K562 (cell line): ENCODE data around the gene GABPB1.

ENCODE experiments used
- ATF1 ChIP-seq, 2 experiments: fragments of 450-650 bp in 1 of 2; IDR thresholded peaks; 2 replicates each; pipeline ENCODE4 v1.6.1; 2016; ENCODE audit warnings: missing compliant biosample characterization in 1 of 2, missing genetic modification characterization in 1 of 2
- CTCF ChIP-seq, 3 experiments: IDR thresholded peaks in 2 of 3; conservative IDR thresholded peaks in 1 of 3; 2 replicates each; pipeline ENCODE4 v1.5.1; 2011 to 2012; ENCODE audit warnings: low read length in 3 of 3, mild to moderate bottlenecking in 3 of 3, control low read depth in 2 of 3, improper control_type of control experiment in 1 of 3, inconsistent platforms in 1 of 3, low read depth in 1 of 3, mixed read lengths in 1 of 3, moderate library complexity in 1 of 3; ENCODE audit not compliant: insufficient read depth in 2 of 3
- FOXJ2 ChIP-seq: fragments of 200-800 bp; sonication (Bioruptor generic); IDR thresholded peaks from 2 replicates; pipeline ENCODE4 v1.6.1; 2016; ENCODE audit warnings: missing genetic modification characterization, missing compliant biosample characterization
- GTF3C2 ChIP-seq: IDR thresholded peaks from 3 replicates; pipeline ENCODE4 v1.6.1; 2011; ENCODE audit warnings: borderline replicate concordance, mild to moderate bottlenecking, moderate library complexity; ENCODE audit not compliant: insufficient read length; ENCODE audit errors: extremely low read depth
- KHSRP ChIP-seq: fragments of 450-650 bp; IDR thresholded peaks from 2 replicates; pipeline ENCODE4 v1.6.1; 2017
- MAZ ChIP-seq, 2 experiments: fragments of 450-650 bp in 1 of 2; sonication (generic) in 1 of 2; formaldehyde crosslinking; IDR thresholded peaks in 1 of 2; conservative IDR thresholded peaks in 1 of 2; 2 replicates each; pipeline versions ENCODE4 v1.4.0 to v1.5.0; 2020; ENCODE audit warnings: mild to moderate bottlenecking in 1 of 2, missing genetic modification reagents in 1 of 2
- POLR2G ChIP-seq: fragments of 200-400 bp; formaldehyde crosslinking; IDR thresholded peaks from 2 replicates; pipeline ENCODE4 v1.6.1; 2017; ENCODE audit warnings: low read depth, mild to moderate bottlenecking, antibody characterized with exemption, low read length, moderate library complexity
- SIN3A ChIP-seq, 2 experiments: fragments of 150-350 bp in 1 of 2; IDR thresholded peaks; 2 replicates each; pipeline ENCODE4 v1.6.1; 2011 to 2016; ENCODE audit warnings: borderline replicate concordance in 2 of 2, low read depth in 2 of 2, low read length in 2 of 2, mild to moderate bottlenecking in 2 of 2, moderate library complexity in 2 of 2; ENCODE audit not compliant: control insufficient read depth in 1 of 2

GRCh38 chr15:50339717-50340116, 15.3 kb downstream of the GABPB1 start:
- no peak for TF ChIP-seq GTF3C2
- no peak for TF ChIP-seq ATF1 (CRISPR knock-in tag; IDR thresholded peaks at IDR 0.05)
- TF ChIP-seq ATF1 (tag; IDR thresholded peaks at IDR 0.05), result no peak
- TF ChIP-seq FOXJ2 (tag), result no peak
- no peak for TF ChIP-seq KHSRP
- no peak for TF ChIP-seq SIN3A (IDR thresholded peaks at IDR 0.05; ENCODE audit: borderline replicate concordance in 2 of 2, control insufficient read depth in 1 of 2, low read depth in 2 of 2, low read length in 2 of 2)
- TF ChIP-seq POLR2G, result no peak
- TF ChIP-seq CTCF (IDR thresholded peaks at IDR 0.05 in 2 of 3, conservative IDR thresholded peaks at IDR 0.05 in 1 of 3; ENCODE audit: insufficient read depth in 2 of 3, low read depth in 1 of 3, low read length in 3 of 3), result no peak
- TF ChIP-seq MAZ (CRISPR knock-in tag; conservative IDR thresholded peaks at IDR 0.05 in 1 of 2, IDR thresholded peaks at IDR 0.05 in 1 of 2), result no peak
